Measurements from ENCODE around the gene EDARADD.
A peak's percentile ranks its signal among the peaks of the same experiment; 100 is the strongest.

Gene EDARADD

GRCh38 chr1:236389253-236389652, 4.8 kb upstream of the EDARADD start:
- H3K27ac ChIP-seq = no peak overlapping the region
- H3K4me3 ChIP-seq = no peak overlapping the region

- H3K27ac ChIP-seq = no peak overlapping the region
- no peak overlapping the region for H3K4me3 ChIP-seq
These were observed 3.1 kb upstream of the EDARADD start for GRCh38 chr1:236391008-236391407.

DNA sequence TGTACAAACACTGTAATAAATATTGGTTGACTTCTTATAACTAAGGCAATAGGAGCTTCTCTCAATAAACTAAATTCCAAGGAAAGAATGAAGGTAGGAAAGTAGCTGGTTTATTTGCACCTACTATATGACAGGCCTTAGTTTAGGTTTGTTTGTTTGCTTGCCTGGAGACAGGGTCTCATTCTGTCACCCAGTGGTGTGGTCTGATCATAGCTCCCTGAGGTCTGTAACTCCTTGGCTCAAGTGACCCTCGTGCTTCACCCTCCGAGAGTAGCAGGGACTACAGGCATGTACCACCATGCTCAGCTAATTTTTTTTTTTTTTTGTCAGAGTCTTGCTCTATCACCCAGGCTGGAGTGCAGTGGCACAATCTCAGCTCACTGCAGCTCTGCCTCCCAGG, 1.9 kb upstream of the EDARADD start:
- Histone ChIP-seq H3K27ac (no peak overlapping the region), H3K4me3 (no peak overlapping the region)

GRCh38 chr1:236394879-236395229, 768 bp downstream of the EDARADD start:
- H3K4me3 ChIP-seq = peak overlapping the region; percentile 46 to 82 (median 74)
- peak overlapping the region; percentile 34 to 91 (median 77) for H3K27ac ChIP-seq

- H3K4me3 ChIP-seq = peak overlapping the region; percentile 46 to 82 (median 74)
- H3K27ac ChIP-seq = peak overlapping the region; percentile 34 to 91 (median 77)
These were observed 1.3 kb downstream of the EDARADD start for GRCh38 chr1:236395230-236395946.

DNA sequence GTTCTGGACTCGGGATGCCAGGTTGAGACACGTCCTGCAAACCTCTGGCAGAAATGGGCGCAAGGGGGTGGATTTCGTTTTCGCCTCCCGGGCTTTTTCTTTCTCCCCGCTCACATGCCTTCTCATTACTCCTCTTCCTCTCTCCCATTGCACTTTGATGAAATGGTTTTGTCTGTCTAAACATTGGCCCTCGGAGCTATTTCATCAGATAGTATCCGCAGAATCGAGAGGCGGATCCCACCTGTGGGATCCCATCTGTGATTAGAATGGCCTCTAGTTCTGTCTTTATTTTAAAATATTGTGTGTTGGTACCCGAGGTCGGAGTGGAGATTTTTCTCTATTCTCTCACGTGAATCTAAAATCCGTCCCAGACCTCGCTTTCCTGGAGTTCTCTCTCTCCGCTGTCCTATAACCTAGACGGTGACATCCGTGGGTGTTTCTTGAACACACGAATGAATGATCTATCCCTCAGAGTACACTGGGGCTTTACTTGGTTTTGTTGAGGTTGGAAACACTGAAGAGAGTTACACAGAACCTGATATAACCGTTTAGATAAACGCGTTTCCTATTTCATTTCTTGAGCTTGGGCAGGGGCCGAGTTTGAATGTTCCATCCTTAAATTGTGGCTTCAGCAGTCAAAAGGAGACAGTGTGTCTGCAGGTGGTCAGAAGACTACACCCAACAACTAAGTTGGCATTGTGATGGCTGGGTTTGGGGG, 2.0 kb downstream of the EDARADD start:
- peak overlapping the region; percentile 46 to 82 (median 74) for H3K4me3 ChIP-seq

DNA sequence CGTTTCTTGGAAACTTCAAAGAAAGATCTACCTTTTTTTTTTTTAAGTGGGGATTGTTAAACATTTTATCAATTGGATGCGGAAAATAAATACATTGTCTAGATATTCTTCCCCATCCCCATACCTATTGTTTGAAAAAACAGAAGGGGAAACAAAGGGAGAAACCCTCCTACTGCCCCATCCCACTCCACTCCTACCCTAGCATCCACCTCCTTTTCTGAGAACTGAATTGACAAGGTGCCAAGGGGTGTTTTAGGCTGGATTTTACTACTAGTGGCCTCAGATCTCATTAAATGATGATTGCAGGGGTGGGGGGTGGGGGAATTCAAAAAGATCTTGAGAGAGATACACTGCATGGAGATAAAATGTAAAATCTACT, 2.6 kb downstream of the EDARADD start:
- peak overlapping the region in 1 of 21 experiments; percentile 91 for H3K27ac ChIP-seq
- peak overlapping the region in 1 of 7 experiments; percentile 76 for H3K4me3 ChIP-seq

More for the DNA sequence above, 2.0 kb downstream of the EDARADD start:
- peak overlapping the region; percentile 34 to 91 (median 77) for H3K27ac ChIP-seq

GRCh38 chr1:236397173-236397759, 3.2 kb downstream of the EDARADD start:
- no peak overlapping the region for H3K4me3 ChIP-seq
- no peak overlapping the region for H3K27ac ChIP-seq

- Histone ChIP-seq H3K4me3 (no peak overlapping the region), H3K27ac (no peak overlapping the region)
These were observed 4.5 kb downstream of the EDARADD start for GRCh38 chr1:236398538-236398937.

GRCh38 chr1:236400061-236400603, 6.0 kb downstream of the EDARADD start:
- H3K27ac ChIP-seq = no peak overlapping the region

DNA sequence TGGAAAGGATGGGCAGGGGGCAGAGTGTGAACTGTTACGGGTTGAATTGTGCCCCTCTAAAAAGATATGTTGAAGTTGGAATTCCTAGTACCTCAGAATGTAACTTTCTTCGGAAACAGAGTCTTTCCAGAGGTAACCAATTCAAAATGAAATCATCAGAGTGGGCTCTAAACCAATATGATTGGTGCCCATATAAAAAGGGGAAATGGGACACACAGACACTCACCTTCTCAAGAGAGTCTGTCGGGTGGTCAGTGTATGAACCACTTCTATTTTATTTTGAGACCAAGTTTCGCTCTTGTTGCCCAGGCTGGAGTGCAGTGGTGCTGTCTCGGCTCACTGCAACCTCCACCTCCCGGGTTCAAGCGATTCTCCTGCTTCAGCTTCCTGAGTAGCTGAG, 7.6 kb downstream of the EDARADD start:
- Histone ChIP-seq H3K4me3 (no peak overlapping the region), H3K27ac (no peak overlapping the region)

More at GRCh38 chr1:236400061-236400603, 6.0 kb downstream of the EDARADD start:
- no peak overlapping the region for H3K4me3 ChIP-seq

GRCh38 chr1:236403905-236404696, 10.0 kb downstream of the EDARADD start:
- Histone ChIP-seq H3K4me3 (no peak overlapping the region), H3K27ac (peak overlapping the region in 1 of 21 experiments; percentile 9)

DNA sequence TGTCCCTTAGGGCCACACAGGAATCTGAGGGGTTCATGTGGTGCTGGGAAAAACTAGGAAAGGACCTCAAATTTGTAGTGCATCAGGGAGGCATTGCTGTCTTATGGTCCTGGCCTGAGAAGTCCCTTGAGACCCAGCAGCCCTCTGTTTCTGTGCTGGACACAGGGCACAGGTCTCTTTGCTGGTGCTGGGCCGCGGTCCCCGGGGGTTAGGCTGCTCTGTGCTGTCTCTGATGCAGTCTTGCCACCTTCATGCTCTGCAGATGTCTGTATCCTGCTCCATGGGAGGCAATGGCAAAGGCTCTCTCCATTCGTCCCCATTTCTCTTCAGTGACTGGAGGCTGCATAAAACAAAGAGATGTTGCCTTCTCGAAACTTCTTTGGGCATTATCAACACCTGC, 13.0 kb downstream of the EDARADD start:
- Histone ChIP-seq H3K4me3 (no peak overlapping the region), H3K27ac (no peak overlapping the region)

DNA sequence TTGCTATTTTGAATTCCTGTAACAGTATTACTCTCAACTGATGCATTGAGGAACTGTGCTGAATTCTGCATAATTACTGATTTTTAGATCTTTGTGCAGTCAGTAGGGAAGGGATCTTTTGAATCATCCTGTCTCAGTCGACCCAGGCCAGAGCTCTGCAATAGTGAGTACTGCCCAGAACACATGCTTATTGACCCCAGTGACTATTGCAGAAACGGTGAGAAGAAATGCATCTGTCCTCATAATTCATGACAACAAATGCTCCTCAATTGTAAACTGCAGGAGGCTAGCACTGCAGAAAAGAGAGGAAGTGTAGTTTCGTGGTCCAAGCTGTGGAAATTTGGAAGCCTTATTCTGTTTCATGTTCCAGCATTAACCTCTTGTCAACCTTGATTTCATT, 19.6 kb downstream of the EDARADD start:
- Histone ChIP-seq H3K4me3 (no peak overlapping the region), H3K27ac (no peak overlapping the region)

DNA sequence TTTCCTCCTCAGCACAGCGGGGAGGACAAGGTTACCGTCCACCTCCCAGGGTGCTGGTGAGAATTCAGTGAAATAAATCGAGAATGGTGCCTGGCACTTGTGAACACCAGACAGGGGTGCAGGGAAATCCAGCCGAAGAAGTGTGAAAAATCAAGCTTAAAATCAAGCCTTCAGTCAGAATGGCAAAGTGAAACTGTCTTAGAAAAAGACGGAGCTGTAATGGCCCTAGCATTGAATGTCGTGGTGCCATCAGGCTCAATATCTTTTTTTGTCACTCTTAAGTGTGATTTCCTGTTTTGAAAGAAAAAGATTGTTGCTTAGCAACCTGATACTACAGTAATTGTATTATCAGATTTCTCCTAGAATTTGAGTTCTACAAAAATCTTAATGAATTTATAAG, 22.1 kb downstream of the EDARADD start:
- peak overlapping the region in 9 of 21 experiments; percentile 15 to 85 (median 51) for H3K27ac ChIP-seq
- no peak overlapping the region for H3K4me3 ChIP-seq

GRCh38 chr1:236417336-236417735, 23.2 kb downstream of the EDARADD start:
- H3K27ac ChIP-seq = peak overlapping the region in 1 of 21 experiments; percentile 5
- H3K4me3 ChIP-seq = no peak overlapping the region

DNA sequence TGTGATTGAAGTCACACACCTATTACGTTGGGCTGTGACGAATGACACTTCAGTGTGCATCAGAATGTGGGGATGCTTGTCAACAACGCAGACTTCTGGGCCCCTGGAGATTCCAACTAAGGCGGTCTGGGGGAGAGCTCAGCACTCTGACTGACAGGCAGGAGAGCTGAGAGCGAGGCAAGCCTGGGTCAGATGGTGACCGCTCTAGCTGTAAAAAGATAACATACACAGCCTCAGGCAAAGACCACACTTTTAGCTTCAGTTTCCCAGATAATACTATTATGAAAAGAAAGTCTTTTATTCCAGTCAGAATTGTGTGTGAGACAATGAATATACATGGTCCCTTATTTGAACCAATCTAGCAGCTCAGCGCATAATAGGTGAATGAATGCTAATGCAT, 25.4 kb downstream of the EDARADD start:
- H3K27ac ChIP-seq = no peak overlapping the region
- H3K4me3 ChIP-seq = no peak overlapping the region

- no peak overlapping the region for H3K4me3 ChIP-seq
- no peak overlapping the region for H3K27ac ChIP-seq
These were observed 26.9 kb downstream of the EDARADD start for GRCh38 chr1:236421022-236421421.

GRCh38 chr1:236421850-236422516, 27.9 kb downstream of the EDARADD start:
- Histone ChIP-seq H3K4me3 (no peak overlapping the region), H3K27ac (no peak overlapping the region)

Measured in skin epidermis (tissue), 12 donors.